ENCODE measurements around the gene DYNLT2.
"Not testable (repeated sequence)": the region's sequence is repeated elsewhere in the genome, so short reads cannot be mapped to it uniquely, and the experiment has no call there.

Gene DYNLT2

GRCh38 chr6:169726963-169727362 is 24.4 kb downstream of the DYNLT2 start:
- no peak for DNase-seq

GRCh38 chr6:169726049-169726400 is 25.3 kb downstream of the DYNLT2 start:
- no peak for DNase-seq

GRCh38 chr6:169725125-169726048 is 26.0 kb downstream of the DYNLT2 start:
- DNase-seq, result no peak

GRCh38 chr6:169724494-169725124 is 26.8 kb downstream of the DYNLT2 start, which contains the start of gene PHF10:
Gene PHF10, minus strand, starts transcription at chr6:169724500. Its CDS starts 569 bp downstream, at chr6:169723931.
- DNase-seq, result peak in 1 of 2 experiments; percentile 7

GRCh38 chr6:169723991-169724493 is 27.3 kb downstream of the DYNLT2 start:
- DNase-seq, result no peak

- no peak for DNase-seq
Observed at GRCh38 chr6:169723200-169723909, 28.0 kb downstream of the DYNLT2 start.

- no peak for DNase-seq
Observed at GRCh38 chr6:169722362-169723199, 28.8 kb downstream of the DYNLT2 start.

- DNase-seq, result no peak
Observed at GRCh38 chr6:169720207-169720855, 31.0 kb downstream of the DYNLT2 start.

- no peak for DNase-seq
Observed at GRCh38 chr6:169719117-169719516, 32.3 kb downstream of the DYNLT2 start.

- no peak for DNase-seq
Observed at GRCh38 chr6:169714595-169714994, 36.8 kb downstream of the DYNLT2 start.

GRCh38 chr6:169714178-169714577 is 37.2 kb downstream of the DYNLT2 start:
- DNase-seq, result no peak

- no peak for DNase-seq
Observed at GRCh38 chr6:169710009-169710408, 41.4 kb downstream of the DYNLT2 start.

GRCh38 chr6:169709293-169709692 is 42.1 kb downstream of the DYNLT2 start:
- no peak for DNase-seq

GRCh38 chr6:169707772-169708171 is 43.6 kb downstream of the DYNLT2 start:
- DNase-seq, result no peak

- no peak for DNase-seq
Observed at GRCh38 chr6:169702840-169703246, 48.5 kb downstream of the DYNLT2 start.

GRCh38 chr6:169701954-169702839 is 49.2 kb downstream of the DYNLT2 start, which contains the start of the genes C6orf120 and WDR27:
Gene C6orf120, plus strand, starts transcription at chr6:169702126. Its CDS starts 334 bp downstream, at chr6:169702460.
Gene WDR27, minus strand, starts transcription at chr6:169702029. Its CDS starts 13,024 bp downstream, at chr6:169689005.
- DNase-seq, result peak; percentile 48 to 51

- no peak for DNase-seq
Observed at GRCh38 chr6:169701311-169701953, 49.9 kb downstream of the DYNLT2 start.

- DNase-seq, result no peak
Observed at GRCh38 chr6:169700296-169700695, 51.1 kb downstream of the DYNLT2 start.

- not testable (repeated sequence) for DNase-seq
Observed at GRCh38 chr6:169697115-169697514, 54.3 kb downstream of the DYNLT2 start.

GRCh38 chr6:169695131-169695530 is 56.2 kb downstream of the DYNLT2 start:
- no peak for DNase-seq
